GM23338 (cell line): ENCODE measurements around the gene MESD. TPM values are rescaled to one million over a fixed set of nuclear protein-coding genes. Genes with fewer than 3 reads are reported as not detected.

Source experiments
- ATAC-seq: fragments of 200-7000 bp; cut with Tn5 transposase; 3 replicates; pipeline ENCODE4 v1.9.1; 2020
- DNase-seq: peaks from one replicate; pipeline ENCODE4 v3.0.0-alpha.2; 2015; ENCODE audit warnings: low spot score
- H2AFZ ChIP-seq: fragments of 200-600 bp; sonication (generic); 2 replicates; pipeline ENCODE4 v1.8.0; 2016; ENCODE audit warnings: antibody characterized with exemption, mild to moderate bottlenecking, moderate library complexity
- H3F3A ChIP-seq: fragments of 200-600 bp; sonication (generic); replicated peaks from 2 replicates; pipeline ENCODE4 v1.8.0; 2017; ENCODE audit warnings: antibody characterized with exemption, mixed run types, low read depth
- H3K27ac ChIP-seq: fragments of 200-600 bp; sonication (generic); 2 replicates; pipeline ENCODE4 v1.6.1; 2016; ENCODE audit warnings: low read depth
- H3K27me3 ChIP-seq: fragments of 200-600 bp; sonication (generic); 2 replicates; pipeline ENCODE4 v1.8.0; 2016; ENCODE audit warnings: mild to moderate bottlenecking, mixed run types, moderate library complexity; ENCODE audit not compliant: insufficient read depth
- H3K36me3 ChIP-seq: fragments of 200-600 bp; sonication (generic); 2 replicates; pipeline ENCODE4 v1.8.0; 2016; ENCODE audit warnings: mild to moderate bottlenecking; ENCODE audit not compliant: insufficient read depth
- H3K4me1 ChIP-seq: fragments of 200-600 bp; sonication (generic); 2 replicates; pipeline ENCODE4 v1.8.0; 2016; ENCODE audit warnings: mild to moderate bottlenecking, moderate library complexity; ENCODE audit not compliant: insufficient read depth
- H3K4me2 ChIP-seq: fragments of 200-600 bp; sonication (generic); 2 replicates; pipeline ENCODE4 v1.7.1; 2017; ENCODE audit warnings: mixed run types
- H3K4me3 ChIP-seq: fragments of 200-600 bp; sonication (generic); 2 replicates; pipeline ENCODE4 v1.6.1; 2016; ENCODE audit warnings: mixed run types
- H3K79me2 ChIP-seq: fragments of 200-600 bp; sonication (generic); replicated peaks from 2 replicates; pipeline ENCODE4 v1.8.0; 2017; ENCODE audit warnings: mild to moderate bottlenecking; ENCODE audit not compliant: insufficient read depth
- H3K9me2 ChIP-seq: fragments of 200-600 bp; sonication (generic); 2 replicates; pipeline ENCODE4 v1.8.0; 2017; ENCODE audit not compliant: insufficient read depth
- H4K20me1 ChIP-seq: fragments of 200-600 bp; sonication (generic); replicated peaks from 2 replicates; pipeline ENCODE4 v1.8.0; 2017; ENCODE audit warnings: mild to moderate bottlenecking; ENCODE audit not compliant: insufficient read depth
- H3K27ac Mint-ChIP-seq: 2 replicates; pipeline ENCODE4 v1.8.0; 2020; ENCODE audit warnings: inconsistent platforms, mild to moderate bottlenecking, moderate library complexity, mixed read lengths
- H3K27me3 Mint-ChIP-seq: 3 replicates; pipeline ENCODE4 v1.8.0; 2022; ENCODE audit warnings: low read depth, mild to moderate bottlenecking, moderate library complexity, mixed read lengths, inconsistent platforms; ENCODE audit not compliant: insufficient read depth, poor library complexity
- H3K36me3 Mint-ChIP-seq: 3 replicates; pipeline ENCODE4 v1.8.0; 2021; ENCODE audit warnings: low read depth, mild to moderate bottlenecking, inconsistent platforms, moderate library complexity, mixed read lengths
- H3K4me1 Mint-ChIP-seq: 3 replicates; pipeline ENCODE4 v1.8.0; 2020; ENCODE audit warnings: mild to moderate bottlenecking, inconsistent platforms, mixed read lengths
- H3K4me3 Mint-ChIP-seq: 3 replicates; pipeline ENCODE4 v1.8.0; 2021; ENCODE audit warnings: moderate library complexity, mild to moderate bottlenecking, inconsistent platforms, mixed read lengths
- H3K9me3 Mint-ChIP-seq: 3 replicates; pipeline ENCODE4 v1.8.0; 2020; ENCODE audit warnings: moderate library complexity, mild to moderate bottlenecking, inconsistent platforms, mixed read lengths
- CREB1 ChIP-seq: fragments of 250-450 bp; sonication (Bioruptor Pico); IDR thresholded peaks from 2 replicates; pipeline ENCODE4 v1.5.0; 2020; ENCODE audit warnings: low read depth, mild to moderate bottlenecking, moderate library complexity
- CTCF ChIP-seq, 2 experiments: fragments of 200-600 bp in 1 of 2; sonication (generic) in 1 of 2; conservative IDR thresholded peaks; 2 replicates each; pipeline versions ENCODE4 v1.5.1 to v1.6.1; 2016 to 2017; ENCODE audit warnings: antibody characterized with exemption in 2 of 2, low read depth in 2 of 2, mild to moderate bottlenecking in 2 of 2, moderate library complexity in 1 of 2
- EZH2 ChIP-seq: fragments of 200-600 bp; sonication (generic); IDR thresholded peaks from one replicate; pipeline ENCODE4 v1.8.0; 2017; ENCODE audit warnings: antibody characterized with exemption, mild to moderate bottlenecking, low read depth; ENCODE audit not compliant: unreplicated experiment
- EZH2phosphoT487 ChIP-seq: fragments of 200-600 bp; sonication (generic); IDR thresholded peaks from one replicate; pipeline ENCODE4 v1.8.1; 2018; ENCODE audit warnings: antibody characterized with exemption; ENCODE audit not compliant: unreplicated experiment
- JUNB ChIP-seq: IDR thresholded peaks from one replicate; pipeline ENCODE4 v1.6.1; 2016; ENCODE audit warnings: antibody characterized with exemption; ENCODE audit not compliant: unreplicated experiment
- REST ChIP-seq: IDR thresholded peaks from one replicate; pipeline ENCODE4 v1.6.1; 2018; ENCODE audit warnings: antibody characterized with exemption; ENCODE audit not compliant: unreplicated experiment
- ZNF331 ChIP-seq: fragments of 250-450 bp; sonication (Bioruptor Pico); IDR thresholded peaks from 2 replicates; pipeline ENCODE4 v1.5.0; 2020; ENCODE audit warnings: low read depth, mild to moderate bottlenecking, moderate library complexity
- ZNF462 ChIP-seq: fragments of 250-450 bp; sonication (Bioruptor Pico); IDR thresholded peaks from 2 replicates; pipeline ENCODE4 v1.5.0; 2020; ENCODE audit warnings: mild to moderate bottlenecking, moderate library complexity
- polyA plus RNA-seq: library from polyadenylated mRNA; unstranded; fragments of >200 nt; fragmentation: Nextera tagmentation; extraction: Ambion mirVana; gene quantifications from 2 replicates; pipeline ENCODE4 v1.2.1, GENCODE V29; 2016
- total RNA-seq: library from RNA; depleted of rRNA; stranded (reverse); fragments of >200 nt; shearing (Covaris generic); gene quantifications from 2 replicates; pipeline ENCODE4 v1.2.3, GENCODE V29; 2014

Gene MESD
- total and polyA plus RNA-seq, 2 experiments from 2014 or later: 25.6 to 52.7 TPM

GRCh38 chr15:80950291-80951078 lies 39.1 kb downstream of the MESD start:
- Histone ChIP-seq H3K9me2 (no peaks in the 10 kb centered on the region), H3K79me2 (no peaks in the 10 kb centered on the region), H3K27ac (no peak overlapping the region), H4K20me1 (no peaks in the 10 kb centered on the region), H2AFZ (no peak overlapping the region), H3K27me3 (no peaks in the 10 kb centered on the region), H3K36me3 (peaks cover 3% of the 10 kb centered on the region; the same call in 1 of the 2 replicates), H3K4me3 (no peak overlapping the region), H3K4me2 (no peak overlapping the region), H3K4me1 (peaks cover 12% of the 10 kb centered on the region), H3F3A (no peaks in the 10 kb centered on the region)
- TF ChIP-seq CTCF (conservative IDR thresholded peaks at IDR 0.05; ENCODE audit: low read depth in 2 of 2) (0 out of 4 replicates have a peak, but pooled peaks of 1 of the 2 experiments have one; percentile 14), JUNB (no peak)
- Mint-ChIP-seq H3K27ac (0 out of 2 replicates have a peak overlapping the region, but pooled peaks have one; percentile 16), H3K4me3 (no peak overlapping the region), H3K27me3 (peaks cover 15% of the 10 kb centered on the region), H3K36me3 (peaks cover 39% of the 10 kb centered on the region), H3K9me3 (no peaks in the 10 kb centered on the region), H3K4me1 (peaks cover 25% of the 10 kb centered on the region)
- ATAC-seq (no peak), DNase-seq (no peak)

GRCh38 chr15:80949756-80950155 lies 39.9 kb downstream of the MESD start:
- no peaks in the 10 kb centered on the region for H3K9me3 Mint-ChIP-seq
- TF ChIP-seq ZNF331 (no peak), EZH2 (no peak), JUNB (no peak), EZH2phosphoT487 (no peak), CREB1 (CRISPR knock-in tag) (no peak), ZNF462 (CRISPR knock-in tag) (no peak), REST (no peak)

More at GRCh38 chr15:80949756-80950155, 39.9 kb downstream of the MESD start:
- no peaks in the 10 kb centered on the region for H3K27me3 ChIP-seq
- H3K36me3 Mint-ChIP-seq: peaks cover 39% of the 10 kb centered on the region
- no peak overlapping the region for H3K27ac Mint-ChIP-seq
- no peaks in the 10 kb centered on the region for H3F3A ChIP-seq
- no peak overlapping the region for H2AFZ ChIP-seq
- no peaks in the 10 kb centered on the region for H3K79me2 ChIP-seq
- H3K36me3 ChIP-seq: peaks cover 3% of the 10 kb centered on the region; the same call in 1 of the 2 replicates
- DNase-seq: no peak
- H3K4me1 ChIP-seq: peaks cover 8% of the 10 kb centered on the region
- no peak overlapping the region for H3K4me2 ChIP-seq
- no peak for ATAC-seq
- H3K4me3 Mint-ChIP-seq: no peak overlapping the region
- H3K27me3 Mint-ChIP-seq: peaks cover 11% of the 10 kb centered on the region
- peaks cover 20% of the 10 kb centered on the region for H3K4me1 Mint-ChIP-seq
- no peak overlapping the region for H3K27ac ChIP-seq
- H4K20me1 ChIP-seq: no peaks in the 10 kb centered on the region
- H3K9me2 ChIP-seq: no peaks in the 10 kb centered on the region
- no peak overlapping the region for H3K4me3 ChIP-seq
